ENCODE data around the gene SIX5.

SIX5 gene

GRCh38 chr19:45773384-45773783 is 4.3 kb upstream of the SIX5 start:
- FAIRE-seq, result no peak

- FAIRE-seq, result no peak
Measured at GRCh38 chr19:45772912-45773311, 3.9 kb upstream of the SIX5 start.

- no peak for FAIRE-seq
Measured at GRCh38 chr19:45772130-45772840, 3.2 kb upstream of the SIX5 start.

- FAIRE-seq, result no peak
Measured at GRCh38 chr19:45771311-45771933, 2.4 kb upstream of the SIX5 start.

GRCh38 chr19:45770192-45771101 is 1.4 kb upstream of the SIX5 start:
- peak; percentile 91 for FAIRE-seq

GRCh38 chr19:45769821-45770191 is 754 bp upstream of the SIX5 start:
- FAIRE-seq, result no peak

GRCh38 chr19:45768655-45768983 is 433 bp downstream of the SIX5 start:
- no peak for FAIRE-seq

GRCh38 chr19:45767881-45768654 is 984 bp downstream of the SIX5 start:
- no peak for FAIRE-seq

GRCh38 chr19:45767410-45767880 is 1.6 kb downstream of the SIX5 start:
- FAIRE-seq, result no peak

- FAIRE-seq, result no peak
Measured at GRCh38 chr19:45766869-45767346, 2.1 kb downstream of the SIX5 start.

- FAIRE-seq, result no peak
Measured at GRCh38 chr19:45766296-45766868, 2.7 kb downstream of the SIX5 start.

GRCh38 chr19:45765702-45766295 is 3.3 kb downstream of the SIX5 start:
- FAIRE-seq, result no peak

GRCh38 chr19:45764945-45765701 is 3.9 kb downstream of the SIX5 start:
- no peak for FAIRE-seq

- FAIRE-seq, result no peak
Measured at GRCh38 chr19:45764475-45764874, 4.6 kb downstream of the SIX5 start.

- no peak for FAIRE-seq
Measured at GRCh38 chr19:45763691-45764294, 5.3 kb downstream of the SIX5 start.

- no peak for FAIRE-seq
Measured at GRCh38 chr19:45762870-45763631, 6.0 kb downstream of the SIX5 start.

- no peak for FAIRE-seq
Measured at GRCh38 chr19:45761714-45762113, 7.3 kb downstream of the SIX5 start.

- no peak for FAIRE-seq
Measured at GRCh38 chr19:45758921-45759320, 10.1 kb downstream of the SIX5 start.

- FAIRE-seq, result no peak
Measured at GRCh38 chr19:45757695-45758094, 11.4 kb downstream of the SIX5 start.

GRCh38 chr19:45754323-45754722 is 14.7 kb downstream of the SIX5 start:
- FAIRE-seq, result no peak

All from TTC549 (cell line).